Activated CD4-positive, alpha-beta T cell treated with anti-CD3 and anti-CD28 coated beads, Interleukin-2, amount 10 ng/mL, durations not matched to agents 7 days and 5 days (primary cell): ENCODE results near the gene STAU1. TPM values are rescaled to one million over a fixed set of nuclear protein-coding genes. Genes with fewer than 3 reads are reported as not detected.
"Not testable (repeated sequence)": the region's sequence is repeated elsewhere in the genome, so short reads cannot be mapped to it uniquely, and the experiment has no call there.

Experiments used
- CTCF ChIA-PET: fragments of 350-600 bp; sonication (Branson Sonifier 250); formaldehyde crosslinking; loops from one replicate; lab custom pipeline; 2021; ENCODE audit warnings: antibody characterized with exemption; lab: Charles Lee
- POLR2A ChIA-PET: fragments of 350-600 bp; sonication (Branson Sonifier 250); formaldehyde crosslinking; loops from one replicate; lab custom pipeline; 2021; ENCODE audit warnings: antibody characterized with exemption; lab: Charles Lee
- DNase-seq: peaks from one replicate; pipeline ENCODE4 v3.0.0-alpha.2; 2020
- H3K27ac Mint-ChIP-seq: one replicate; pipeline ENCODE4 v1.8.0; 2021; ENCODE audit warnings: mild to moderate bottlenecking, moderate library complexity, mixed read lengths
- H3K27me3 Mint-ChIP-seq: one replicate; pipeline ENCODE4 v1.8.0; 2021; ENCODE audit warnings: mixed read lengths
- H3K36me3 Mint-ChIP-seq: one replicate; pipeline ENCODE4 v1.8.0; 2021; ENCODE audit warnings: low read depth, mixed read lengths
- H3K4me1 Mint-ChIP-seq: one replicate; pipeline ENCODE4 v1.8.0; 2021; ENCODE audit warnings: mixed read lengths
- H3K4me3 Mint-ChIP-seq: one replicate; pipeline ENCODE4 v1.8.0; 2021; ENCODE audit warnings: mild to moderate bottlenecking, moderate library complexity, mixed read lengths
- H3K9me3 Mint-ChIP-seq: one replicate; pipeline ENCODE4 v1.8.0; 2021; ENCODE audit warnings: mixed read lengths
- total RNA-seq, 2 experiments: library from RNA; stranded (reverse); gene quantifications; one replicate each; pipeline ENCODE4 v1.2.3, GENCODE V29; 2021

Gene STAU1
- total RNA-seq, 2 experiments from 2014 or later = 51.8 to 57.8 TPM

DNA sequence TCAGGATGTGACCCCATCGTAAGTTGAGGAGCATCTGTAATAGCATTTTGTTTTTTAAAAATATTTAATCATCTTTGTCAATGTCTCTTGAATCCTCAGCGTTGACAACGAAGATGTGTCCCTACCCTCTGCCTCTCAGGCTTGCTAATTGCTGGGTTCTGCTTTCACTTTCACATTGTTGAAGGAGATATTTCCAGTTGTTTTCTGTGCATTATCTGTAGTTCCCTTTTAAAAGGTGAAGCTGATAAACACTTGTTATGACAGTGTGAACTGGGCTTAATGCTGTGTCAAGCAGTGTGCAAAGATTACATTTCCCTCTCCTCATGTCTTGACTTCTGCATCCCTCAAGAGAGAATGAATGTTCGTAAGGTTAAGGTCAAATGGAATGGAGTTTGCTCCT lies 87.2 kb downstream of the STAU1 start:
- POLR2A ChIA-PET = interaction anchor here (0.6 kb wide), 1 partner anchor 138 kb away, joined by 3 read pairs; no protein-coding TSS in a partner anchor

DNA sequence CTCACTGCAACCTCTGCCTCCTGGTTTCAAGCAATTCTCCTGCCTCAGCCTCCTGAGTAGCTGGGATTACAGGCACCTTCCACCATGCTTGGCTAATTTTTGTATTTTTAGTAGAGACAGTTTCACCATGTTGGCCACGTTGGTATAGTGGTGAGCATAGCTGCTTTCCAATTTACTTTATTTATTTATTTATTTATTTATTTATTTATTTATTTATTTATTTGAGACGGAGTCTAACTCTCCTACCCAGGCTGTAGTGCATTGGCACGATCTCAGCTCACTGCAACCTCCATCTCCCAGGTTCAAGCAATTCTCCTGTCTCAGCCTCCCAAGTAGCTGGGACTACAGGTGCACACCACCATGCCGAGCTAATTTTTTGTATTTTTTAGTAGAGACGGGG lies 87.8 kb downstream of the STAU1 start:
- CTCF ChIA-PET = interaction anchor here (0.6 to 1.5 kb wide), 3 partner anchors 9 to 167 kb away, joined by 3 to 5 read pairs (median 4); no protein-coding TSS in a partner anchor
- DNase-seq = not testable (repeated sequence)

More for the DNA sequence above, 87.2 kb downstream of the STAU1 start:
- peaks cover 66% of the 10 kb centered on the region for H3K36me3 Mint-ChIP-seq
- CTCF ChIA-PET = interaction anchor here (0.6 to 2.1 kb wide), 4 partner anchors 14 to 260 kb away, joined by 3 to 6 read pairs (median 4); no protein-coding TSS in a partner anchor
- H3K27ac Mint-ChIP-seq = peak overlapping the region; percentile 68
- H3K4me1 Mint-ChIP-seq = peaks cover 16% of the 10 kb centered on the region
- DNase-seq = no peak
- no peak overlapping the region for H3K4me3 Mint-ChIP-seq
- H3K9me3 Mint-ChIP-seq = no peaks in the 10 kb centered on the region
- H3K27me3 Mint-ChIP-seq = no peaks in the 10 kb centered on the region

DNA sequence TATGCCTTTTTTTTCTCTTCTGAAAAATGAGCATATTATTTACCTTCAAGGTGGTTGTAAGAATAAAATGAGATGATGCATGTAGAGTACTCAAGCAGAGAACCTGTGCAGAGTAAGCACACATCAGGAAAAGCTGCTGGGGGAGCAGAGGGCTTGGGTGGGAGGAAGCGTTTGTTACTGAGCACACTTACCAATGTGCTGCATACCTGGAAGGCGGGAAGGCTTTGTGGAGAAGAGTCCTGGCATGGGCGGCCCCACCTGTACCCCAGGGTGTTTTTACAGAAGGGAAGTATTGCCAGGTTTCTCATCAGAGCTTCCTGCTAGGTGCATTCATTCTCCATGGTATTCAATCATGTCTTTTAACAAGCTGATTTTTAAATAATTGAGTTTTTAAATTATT lies 89.1 kb downstream of the STAU1 start:
- H3K36me3 Mint-ChIP-seq = peaks cover 74% of the 10 kb centered on the region
- POLR2A ChIA-PET = interaction anchor here (0.5 kb wide), 1 partner anchor 9 kb away, joined by 5 read pairs; no protein-coding TSS in a partner anchor
- DNase-seq = no peak
- no peak overlapping the region for H3K27ac Mint-ChIP-seq
- H3K4me1 Mint-ChIP-seq = peaks cover 16% of the 10 kb centered on the region
- CTCF ChIA-PET = no interaction called here
- no peaks in the 10 kb centered on the region for H3K9me3 Mint-ChIP-seq
- H3K4me3 Mint-ChIP-seq = no peak overlapping the region
- H3K27me3 Mint-ChIP-seq = no peaks in the 10 kb centered on the region

More for the DNA sequence above, 87.8 kb downstream of the STAU1 start:
- POLR2A ChIA-PET = interaction anchor here (0.6 kb wide), 1 partner anchor 138 kb away, joined by 3 read pairs; no protein-coding TSS in a partner anchor
- Mint-ChIP-seq H3K4me1 (peaks cover 16% of the 10 kb centered on the region), H3K36me3 (peaks cover 67% of the 10 kb centered on the region)
- H3K27ac Mint-ChIP-seq, H3K4me3 Mint-ChIP-seq, H3K9me3 Mint-ChIP-seq, H3K27me3 Mint-ChIP-seq: not testable (repeated sequence)

DNA sequence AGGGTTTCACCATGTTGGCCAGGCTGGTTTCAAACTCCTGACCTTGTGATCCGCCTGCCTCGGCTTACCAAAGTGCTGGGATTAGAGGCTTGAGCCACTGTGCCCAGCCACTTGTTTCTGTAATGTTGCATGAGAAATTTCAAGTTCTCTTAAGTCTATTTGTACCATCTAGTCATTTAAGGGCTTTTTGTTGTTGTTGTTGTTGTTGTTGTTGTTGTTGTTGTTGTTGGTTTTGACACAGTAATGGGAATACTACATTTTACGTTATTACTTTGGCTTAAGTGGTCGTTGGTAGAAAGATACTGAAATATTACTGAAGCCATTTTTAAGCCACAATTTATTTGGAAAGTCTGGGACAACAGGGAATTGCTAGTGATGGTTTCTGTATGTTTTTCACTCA lies 90.0 kb downstream of the STAU1 start:
- Mint-ChIP-seq H3K4me3 (no peak overlapping the region), H3K27ac (no peak overlapping the region), H3K4me1 (peaks cover 16% of the 10 kb centered on the region), H3K9me3 (no peaks in the 10 kb centered on the region), H3K27me3 (no peaks in the 10 kb centered on the region), H3K36me3 (peaks cover 69% of the 10 kb centered on the region)
- DNase-seq = no peak
- CTCF ChIA-PET = no interaction called here
- POLR2A ChIA-PET = no interaction called here

DNA sequence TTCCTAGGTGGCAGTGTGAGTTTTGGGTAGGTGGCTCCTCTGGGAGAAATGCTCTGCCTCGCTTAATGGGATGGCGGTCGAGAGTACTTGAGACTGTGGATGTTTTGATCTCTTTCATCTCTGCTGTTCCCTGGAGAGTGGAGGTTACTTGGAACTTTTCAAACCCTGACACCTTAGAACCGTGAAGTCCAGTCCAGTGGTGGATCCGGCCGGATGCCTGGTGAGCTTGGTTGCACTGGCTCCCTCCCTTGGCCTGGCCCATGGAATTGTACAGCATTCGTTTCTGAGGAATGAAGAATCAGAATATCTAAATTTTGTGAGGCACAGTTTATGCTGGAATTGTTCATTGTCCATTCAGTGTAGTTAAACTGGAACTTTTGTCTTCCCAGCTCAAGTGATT lies 91.0 kb downstream of the STAU1 start:
- ChIA-PET CTCF (no interaction called here), POLR2A (no interaction called here)
- Mint-ChIP-seq H3K27ac (no peak overlapping the region), H3K36me3 (peaks cover 66% of the 10 kb centered on the region), H3K4me3 (no peak overlapping the region), H3K27me3 (no peaks in the 10 kb centered on the region), H3K4me1 (peaks cover 16% of the 10 kb centered on the region), H3K9me3 (no peaks in the 10 kb centered on the region)
- no peak for DNase-seq

DNA sequence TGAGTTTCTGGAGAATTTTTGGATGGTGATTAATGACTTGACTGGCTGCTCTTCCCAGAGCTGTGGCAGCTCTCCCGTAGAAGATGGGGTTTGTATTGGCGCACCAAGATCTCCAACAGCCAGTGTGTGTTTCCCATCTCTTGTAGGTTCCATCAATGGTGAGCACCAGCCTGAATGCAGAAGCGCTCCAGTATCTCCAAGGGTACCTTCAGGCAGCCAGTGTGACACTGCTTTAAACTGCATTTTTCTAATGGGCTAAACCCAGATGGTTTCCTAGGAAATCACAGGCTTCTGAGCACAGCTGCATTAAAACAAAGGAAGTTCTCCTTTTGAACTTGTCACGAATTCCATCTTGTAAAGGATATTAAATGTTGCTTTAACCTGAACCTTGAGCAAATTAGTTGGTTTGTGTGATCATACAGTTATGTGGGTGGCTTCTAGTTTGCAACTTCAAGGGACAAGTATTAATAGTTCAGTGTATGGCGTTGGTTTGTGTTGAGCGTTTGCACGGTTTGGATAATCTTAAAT lies 91.9 kb downstream of the STAU1 start:
- POLR2A ChIA-PET = no interaction called here
- CTCF ChIA-PET = no interaction called here
- H3K36me3 Mint-ChIP-seq = peaks cover 62% of the 10 kb centered on the region

DNA sequence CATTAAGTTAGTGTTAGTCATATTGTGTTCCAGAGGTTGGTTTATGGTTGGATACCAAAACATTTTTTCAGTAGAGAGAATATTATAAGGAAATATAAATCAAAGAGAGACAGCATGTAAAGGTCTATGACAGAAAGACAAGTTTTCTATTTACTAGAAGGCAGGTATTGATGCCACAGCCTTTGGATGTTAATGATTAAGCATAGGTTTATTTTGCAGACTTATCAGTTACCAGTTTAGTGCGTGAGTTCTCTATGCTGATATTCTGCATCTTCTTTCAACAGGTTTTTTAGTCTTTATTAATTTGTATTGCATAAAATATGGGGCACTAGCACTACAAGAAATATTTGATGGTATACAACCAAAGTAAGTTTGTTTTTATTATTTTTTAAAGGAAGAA lies 96.4 kb downstream of the STAU1 start:
- H3K27ac Mint-ChIP-seq = no peak overlapping the region

More for the DNA sequence above, 91.9 kb downstream of the STAU1 start:
- H3K27me3 Mint-ChIP-seq = no peaks in the 10 kb centered on the region
- DNase-seq = no peak
- no peak overlapping the region for H3K27ac Mint-ChIP-seq
- H3K9me3 Mint-ChIP-seq = no peaks in the 10 kb centered on the region
- H3K4me3 Mint-ChIP-seq = no peak overlapping the region
- peaks cover 14% of the 10 kb centered on the region for H3K4me1 Mint-ChIP-seq

DNA sequence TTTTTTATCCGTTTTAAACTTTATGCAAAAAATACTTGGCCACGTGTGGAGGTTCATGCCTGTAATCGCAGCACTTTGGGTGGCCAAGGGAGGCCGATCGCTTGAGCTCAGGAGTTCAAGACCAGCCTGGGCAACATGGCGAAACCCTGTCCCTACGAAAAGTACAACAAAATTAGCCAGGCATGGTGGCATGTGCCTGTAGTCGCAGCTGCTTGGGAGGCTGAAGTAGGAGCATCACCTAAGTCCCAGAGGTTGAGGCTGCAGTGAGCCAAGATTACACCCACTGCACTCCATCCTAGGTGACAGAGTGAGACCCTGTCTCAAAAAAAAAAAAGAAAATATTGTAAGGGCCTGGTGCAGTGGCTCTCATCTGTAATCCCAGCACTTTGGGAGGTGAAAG lies 97.0 kb downstream of the STAU1 start:
- no peak for DNase-seq
- Mint-ChIP-seq H3K36me3 (peaks cover 52% of the 10 kb centered on the region), H3K27me3 (no peaks in the 10 kb centered on the region), H3K27ac (no peak overlapping the region), H3K4me1 (peaks cover 3% of the 10 kb centered on the region), H3K9me3 (no peaks in the 10 kb centered on the region), H3K4me3 (no peak overlapping the region)
- ChIA-PET CTCF (interaction anchor here (0.6 to 1.2 kb wide), 3 partner anchors 13 to 234 kb away, joined by 3 read pairs; no protein-coding TSS in a partner anchor), POLR2A (no interaction called here)

More for the DNA sequence above, 96.4 kb downstream of the STAU1 start:
- ChIA-PET CTCF (no interaction called here), POLR2A (no interaction called here)
- no peak for DNase-seq
- Mint-ChIP-seq H3K4me1 (peaks cover 1% of the 10 kb centered on the region), H3K36me3 (peaks cover 53% of the 10 kb centered on the region), H3K4me3 (no peak overlapping the region), H3K27me3 (no peaks in the 10 kb centered on the region), H3K9me3 (no peaks in the 10 kb centered on the region)

DNA sequence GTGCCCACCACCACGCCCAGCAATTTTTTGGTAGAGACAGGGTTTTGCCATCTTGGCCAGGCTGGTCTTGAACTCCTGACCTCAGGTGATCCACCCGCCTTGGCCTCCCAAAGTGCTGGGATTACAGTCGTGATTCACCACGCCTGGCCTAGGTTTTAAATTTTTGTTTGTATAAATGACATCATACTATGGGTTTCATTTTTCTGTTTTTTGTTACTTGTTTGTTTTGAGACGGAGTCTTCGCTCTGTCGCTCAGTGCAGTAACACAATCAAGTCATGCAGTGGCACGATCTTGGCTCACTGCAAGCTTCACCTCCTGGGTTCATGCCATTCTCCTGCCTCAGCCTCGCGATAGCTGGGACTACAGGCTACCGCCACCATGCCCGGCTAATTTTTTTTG lies 105.8 kb downstream of the STAU1 start:
- H3K27me3 Mint-ChIP-seq, H3K9me3 Mint-ChIP-seq, POLR2A ChIA-PET, H3K27ac Mint-ChIP-seq, H3K4me1 Mint-ChIP-seq, H3K4me3 Mint-ChIP-seq, DNase-seq: not testable (repeated sequence)
- CTCF ChIA-PET = interaction anchor here (0.6 to 0.7 kb wide), 2 partner anchors 73 to 94 kb away, joined by 3 to 4 read pairs; no protein-coding TSS in a partner anchor
- peaks cover 48% of the 10 kb centered on the region for H3K36me3 Mint-ChIP-seq

DNA sequence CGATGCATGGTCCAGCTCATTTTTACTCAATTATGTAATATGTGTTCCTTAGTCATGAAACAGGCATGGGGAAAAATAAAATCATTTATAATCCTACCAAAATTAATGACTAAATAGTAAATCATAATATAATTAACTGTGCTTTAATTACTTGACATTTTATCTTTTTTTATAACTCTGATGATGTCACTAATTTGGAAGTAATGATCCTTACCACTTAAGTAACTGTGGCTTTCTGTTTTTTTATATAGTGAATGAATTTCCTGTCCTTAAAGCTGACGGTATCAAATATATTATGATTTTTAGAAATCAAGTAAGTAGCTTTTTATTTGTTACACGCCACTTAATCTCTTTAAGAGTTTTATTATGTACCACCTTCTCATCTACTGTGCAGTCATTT lies 109.8 kb downstream of the STAU1 start:
- Mint-ChIP-seq H3K9me3 (no peaks in the 10 kb centered on the region), H3K27ac (no peak overlapping the region), H3K4me3 (no peak overlapping the region), H3K4me1 (peaks cover 3% of the 10 kb centered on the region), H3K36me3 (peaks cover 37% of the 10 kb centered on the region), H3K27me3 (no peaks in the 10 kb centered on the region)
- DNase-seq = no peak
- CTCF ChIA-PET = interaction anchor here (0.7 to 1.2 kb wide), 5 partner anchors 8 to 159 kb away, joined by 3 read pairs; no protein-coding TSS in a partner anchor
- POLR2A ChIA-PET = no interaction called here

DNA sequence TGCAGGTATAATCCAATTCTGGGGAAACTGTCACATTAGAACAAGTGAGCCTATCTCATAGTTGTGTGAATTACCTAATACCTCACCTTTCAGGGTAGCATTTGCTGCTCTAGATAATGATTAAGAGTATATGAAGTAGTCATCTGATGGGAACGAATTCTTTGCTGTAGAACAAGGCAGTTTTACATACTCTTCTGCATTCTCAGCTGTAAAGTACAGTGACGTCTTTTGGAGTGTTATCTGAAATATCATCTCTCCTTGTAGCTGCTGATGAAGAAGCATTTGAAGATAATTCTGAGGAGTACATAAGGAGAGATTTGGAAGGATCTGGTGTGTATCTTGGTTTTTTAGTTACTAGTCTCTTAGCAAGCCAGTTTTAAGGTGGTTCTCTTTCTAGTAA lies 113.6 kb downstream of the STAU1 start:
- POLR2A ChIA-PET = interaction anchor here (0.7 kb wide), 1 partner anchor 94 kb away, joined by 3 read pairs; no protein-coding TSS in a partner anchor

More for the DNA sequence above, 113.6 kb downstream of the STAU1 start:
- Mint-ChIP-seq H3K4me3 (no peak overlapping the region), H3K4me1 (no peaks in the 10 kb centered on the region), H3K27ac (peak overlapping the region; percentile 0), H3K9me3 (no peaks in the 10 kb centered on the region), H3K27me3 (no peaks in the 10 kb centered on the region), H3K36me3 (peaks cover 38% of the 10 kb centered on the region)
- no peak for DNase-seq
- CTCF ChIA-PET = interaction anchor here (0.8 kb wide), 1 partner anchor 317 kb away, joined by 3 read pairs; no protein-coding TSS in a partner anchor
